LNCAP (cell line): Measurements from ENCODE around the gene KDM4D.

Source experiments
- CTCF ChIP-seq: fragments of 450-650 bp; IDR thresholded peaks from 2 replicates; pipeline ENCODE4 v1.5.1; 2017; ENCODE audit warnings: mild to moderate bottlenecking

KDM4D gene

GRCh38 chr11:94973099-94973968 lies at the start of gene KDM4D, which contains the start of gene CWC15:
Gene KDM4D, plus strand, starts transcription at chr11:94973709. Its CDS starts 23,664 bp downstream, at chr11:94997373.
Gene CWC15, minus strand, starts transcription at chr11:94973556. Its CDS starts 1,371 bp downstream, at chr11:94972185.
- TF ChIP-seq CTCF = no peak

GRCh38 chr11:94924171-94924572 lies 49.3 kb upstream of the KDM4D start:
- TF ChIP-seq CTCF = no peak

- TF ChIP-seq CTCF = no peak
Observed at GRCh38 chr11:94924612-94925011, 48.9 kb upstream of the KDM4D start.

GRCh38 chr11:94925422-94926270 lies 47.9 kb upstream of the KDM4D start:
- TF ChIP-seq CTCF = no peak

- no peak for TF ChIP-seq CTCF
Observed at GRCh38 chr11:94926271-94926625, 47.3 kb upstream of the KDM4D start.

- no peak for TF ChIP-seq CTCF
Observed at GRCh38 chr11:94926698-94927237, 46.7 kb upstream of the KDM4D start.
